Measurements from ENCODE around the gene SERF2. TPM values are rescaled to one million over a fixed set of nuclear protein-coding genes. Genes with fewer than 3 reads are reported as not detected.

Gene SERF2
- 100 to 1,000 TPM; 568 to 773 (median 657) TPM for polyA plus RNA-seq (ENCODE audit: insufficient read length in 4 of 4)

DNA sequence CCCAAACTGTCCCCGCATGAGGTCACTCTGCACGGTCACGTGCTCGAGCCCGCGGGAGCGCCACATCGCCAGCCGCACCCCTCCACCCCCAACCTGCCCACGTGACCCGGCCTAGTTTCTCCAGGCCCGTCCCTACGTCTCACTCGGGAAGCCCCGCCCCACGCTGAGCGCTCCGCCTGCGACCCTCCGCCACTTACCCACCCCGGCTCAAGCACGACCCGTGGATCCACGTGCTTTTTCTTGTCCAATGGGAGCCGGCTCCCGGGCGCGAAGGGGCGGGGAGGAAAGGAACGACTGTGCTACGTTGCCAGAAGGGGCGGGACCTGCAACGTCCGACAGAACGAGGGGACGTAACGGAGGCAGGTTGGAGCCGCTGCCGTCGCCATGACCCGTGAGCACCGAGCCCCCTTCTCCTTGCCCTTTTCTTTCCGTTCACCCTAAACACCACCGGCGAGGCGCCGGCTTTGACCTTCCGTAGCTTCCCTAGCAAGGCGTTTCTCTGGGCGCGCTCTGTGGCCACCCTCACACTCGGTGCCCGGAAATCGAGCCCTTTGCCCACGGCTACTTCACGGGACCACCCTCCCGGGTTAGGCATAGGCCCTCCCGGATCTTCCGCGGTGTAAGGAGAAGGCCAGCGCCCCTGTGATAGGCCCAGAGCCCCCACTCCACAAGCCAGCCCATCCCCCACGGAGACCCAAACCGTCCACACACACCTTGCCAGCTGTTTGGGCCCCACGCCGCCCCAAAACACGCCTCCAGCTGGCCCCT is at the start of gene SERF2:
Gene SERF2, plus strand, starts transcription at position 328 of the 768 bp plus-strand sequence. Its CDS starts 57 bp downstream, at position 385.
- DNase-seq (ENCODE audit: low read depth in 4 of 4, low spot score in 3 of 4) = peak; percentile 98 to 99 (median 98)

DNA sequence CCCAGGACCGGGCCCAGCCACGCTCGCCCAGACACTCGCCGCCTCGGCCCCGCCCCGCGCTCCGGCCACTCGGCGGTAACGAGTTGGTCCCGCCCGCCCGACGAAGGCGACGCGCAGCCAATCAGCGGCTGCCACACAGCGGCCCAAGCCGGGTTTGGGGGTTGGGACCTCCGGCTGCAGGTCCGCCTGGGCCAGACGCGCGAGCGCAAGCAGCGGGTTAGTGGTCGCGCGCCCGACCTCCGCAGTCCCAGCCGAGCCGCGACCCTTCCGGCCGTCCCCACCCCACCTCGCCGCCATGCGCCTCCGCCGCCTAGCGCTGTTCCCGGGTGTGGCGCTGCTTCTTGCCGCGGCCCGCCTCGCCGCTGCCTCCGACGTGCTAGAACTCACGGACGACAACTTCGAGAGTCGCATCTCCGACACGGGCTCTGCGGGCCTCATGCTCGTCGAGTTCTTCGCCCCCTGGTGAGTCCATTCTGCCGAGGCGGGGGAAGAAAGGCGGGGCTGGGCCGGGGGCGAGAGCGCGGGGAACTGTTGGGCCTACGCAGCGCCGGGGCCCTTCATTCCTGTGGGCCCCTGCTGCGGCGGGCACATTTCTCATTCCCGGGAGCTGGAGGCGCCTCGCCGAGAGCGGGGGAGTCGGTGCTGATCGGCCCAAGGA is 45.7 kb upstream of the SERF2 start, which contains the start of gene PDIA3:
Gene PDIA3, plus strand, starts transcription at position 194 of the 658 bp plus-strand sequence. Its CDS starts 102 bp downstream, at position 296.
- DNase-seq (ENCODE audit: low read depth in 4 of 4, low spot score in 3 of 4) = peak; percentile 77 to 84 (median 82)

DNA sequence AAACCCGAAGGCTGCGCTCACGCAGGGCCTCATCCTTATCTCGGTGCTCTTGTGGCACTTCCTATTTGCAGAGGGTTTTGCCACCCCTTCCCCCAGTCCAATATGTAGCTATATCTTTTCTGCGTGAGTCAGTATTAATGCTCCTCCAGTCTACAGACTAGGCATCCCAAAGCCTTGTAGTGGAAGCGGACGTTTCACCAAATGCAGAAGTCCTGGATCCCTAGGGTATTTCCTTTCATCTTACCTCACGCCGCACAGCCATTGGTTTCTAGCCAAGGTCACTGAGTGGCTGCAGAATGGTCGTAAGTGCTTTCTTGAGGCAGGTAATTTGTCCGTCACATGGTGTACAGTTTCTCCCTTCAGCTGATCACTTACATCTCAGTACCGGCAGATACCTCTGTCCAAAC is 45.2 kb upstream of the SERF2 start:
- DNase-seq (ENCODE audit: low read depth in 4 of 4, low spot score in 3 of 4) = peak in 3 of 4 donors; percentile 12 to 29 (median 18)

DNA sequence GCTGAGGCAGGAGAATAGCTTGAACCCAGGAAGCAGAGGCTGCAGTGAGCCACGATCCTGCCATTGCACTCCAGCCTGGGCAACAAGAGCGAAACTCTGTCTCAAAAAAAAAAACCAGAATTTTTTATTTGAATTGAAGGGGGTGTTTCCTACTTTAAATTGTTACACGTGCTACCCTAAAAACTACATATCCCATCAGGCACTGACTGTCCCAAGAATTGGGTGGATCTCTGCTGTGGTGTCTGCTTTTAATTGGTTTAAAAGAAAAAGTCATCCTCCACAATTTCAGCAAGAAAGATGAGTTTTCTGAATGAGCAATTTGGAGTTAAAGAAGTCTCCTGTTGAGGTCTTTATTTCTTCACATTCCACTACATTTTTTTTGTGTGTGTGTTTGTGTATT is 43.7 kb upstream of the SERF2 start:
- no peak for DNase-seq (ENCODE audit: low read depth in 4 of 4, low spot score in 3 of 4)

DNA sequence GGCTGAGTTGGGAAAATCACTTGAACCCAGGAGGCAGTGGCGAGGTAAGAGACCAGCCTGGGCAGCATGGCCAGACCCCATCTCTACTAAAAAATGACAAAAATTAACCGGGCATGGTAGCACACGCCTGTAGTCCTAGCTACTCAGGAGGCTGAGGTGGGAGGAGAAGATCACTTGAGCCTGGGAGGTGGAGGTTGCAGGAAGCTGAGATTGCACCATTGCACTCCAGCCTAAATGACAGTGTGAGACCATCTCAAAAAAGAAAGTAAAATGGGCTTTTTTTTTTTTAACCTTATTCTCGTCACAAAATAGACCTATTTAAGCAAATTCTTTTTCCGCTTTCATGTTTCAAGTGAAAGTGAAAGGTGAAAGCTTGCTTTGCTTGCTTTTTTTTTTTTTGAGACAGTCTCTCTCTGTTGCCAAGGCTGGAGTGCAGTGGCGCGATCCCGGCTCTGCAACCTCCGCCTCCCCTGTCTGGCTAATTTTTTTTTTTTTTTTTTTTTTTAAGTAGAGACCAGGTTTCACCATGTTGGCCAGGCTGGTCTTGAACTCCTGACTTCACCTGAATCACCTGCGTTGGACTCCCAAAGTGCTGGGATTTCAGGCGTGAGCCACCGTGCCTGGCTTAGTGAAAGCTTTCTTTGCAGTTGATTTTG is 42.3 kb upstream of the SERF2 start:
- no peak for DNase-seq (ENCODE audit: low read depth in 4 of 4, low spot score in 3 of 4)

DNA sequence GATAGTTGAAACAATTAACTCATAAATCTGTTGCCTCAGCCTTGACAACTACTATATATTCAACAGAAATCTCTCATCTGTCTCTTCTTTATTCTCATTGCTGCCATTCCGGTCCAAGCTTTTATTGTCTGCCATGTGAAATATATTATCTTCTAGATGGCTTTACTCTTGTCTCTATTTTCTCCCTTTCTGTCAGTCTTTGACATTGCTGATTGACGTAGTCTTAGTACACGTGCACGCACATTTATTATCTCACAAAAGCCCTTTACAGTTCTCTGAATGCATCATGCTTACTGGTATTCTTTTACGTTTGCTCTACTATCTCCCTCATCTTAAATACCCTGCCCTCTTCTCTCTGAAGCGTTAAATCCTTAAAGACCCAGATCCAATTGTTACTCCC is 40.2 kb upstream of the SERF2 start:
- DNase-seq (ENCODE audit: low read depth in 4 of 4, low spot score in 3 of 4) = no peak

DNA sequence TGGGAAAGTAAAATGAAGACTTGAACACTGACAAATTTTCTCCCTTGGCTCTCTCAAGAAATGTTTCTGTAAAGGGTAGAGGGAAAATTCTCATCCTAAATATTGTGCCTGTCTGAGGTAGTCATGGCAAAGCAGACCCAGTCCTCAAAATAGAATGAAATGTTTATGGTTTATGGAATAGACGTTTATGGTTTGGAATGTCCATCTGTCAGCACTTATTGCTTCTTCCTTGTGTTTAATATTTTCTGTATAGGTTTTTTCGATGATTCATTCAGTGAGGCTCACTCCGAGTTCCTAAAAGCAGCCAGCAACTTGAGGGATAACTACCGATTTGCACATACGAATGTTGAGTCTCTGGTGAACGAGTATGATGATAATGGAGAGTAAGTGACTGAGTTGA is 29.3 kb upstream of the SERF2 start:
- no peak for DNase-seq (ENCODE audit: low read depth in 4 of 4, low spot score in 3 of 4)

DNA sequence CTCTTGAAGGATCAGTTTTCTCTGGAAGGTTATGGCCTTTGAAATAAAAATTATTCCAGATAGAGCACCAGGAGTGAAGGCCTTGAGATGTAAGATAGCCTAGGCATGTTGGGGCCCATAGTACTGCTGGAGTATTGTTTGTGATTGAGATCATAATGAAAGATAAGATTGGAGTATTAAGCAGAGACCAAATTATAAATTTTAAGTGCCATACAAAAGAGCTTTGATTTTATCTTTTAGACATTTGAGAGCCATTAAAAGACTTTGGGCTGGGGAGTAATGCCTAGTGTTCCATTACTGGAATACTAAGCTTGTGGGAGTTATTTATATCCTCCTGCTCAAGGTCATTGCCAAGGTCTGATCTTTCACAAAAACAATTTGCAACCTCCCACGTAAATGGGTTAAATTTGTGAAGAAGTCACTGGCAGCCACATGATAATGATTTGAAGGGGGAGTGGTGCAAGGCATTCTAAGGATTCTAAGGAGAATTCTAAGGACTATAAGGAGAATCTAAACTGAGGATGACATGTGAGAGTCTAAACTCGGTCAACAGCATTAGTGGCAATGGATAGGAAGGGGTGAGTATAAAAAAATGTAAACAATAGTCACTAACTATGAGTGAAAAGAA is 28.2 kb upstream of the SERF2 start:
- DNase-seq (ENCODE audit: low read depth in 4 of 4, low spot score in 3 of 4) = no peak

DNA sequence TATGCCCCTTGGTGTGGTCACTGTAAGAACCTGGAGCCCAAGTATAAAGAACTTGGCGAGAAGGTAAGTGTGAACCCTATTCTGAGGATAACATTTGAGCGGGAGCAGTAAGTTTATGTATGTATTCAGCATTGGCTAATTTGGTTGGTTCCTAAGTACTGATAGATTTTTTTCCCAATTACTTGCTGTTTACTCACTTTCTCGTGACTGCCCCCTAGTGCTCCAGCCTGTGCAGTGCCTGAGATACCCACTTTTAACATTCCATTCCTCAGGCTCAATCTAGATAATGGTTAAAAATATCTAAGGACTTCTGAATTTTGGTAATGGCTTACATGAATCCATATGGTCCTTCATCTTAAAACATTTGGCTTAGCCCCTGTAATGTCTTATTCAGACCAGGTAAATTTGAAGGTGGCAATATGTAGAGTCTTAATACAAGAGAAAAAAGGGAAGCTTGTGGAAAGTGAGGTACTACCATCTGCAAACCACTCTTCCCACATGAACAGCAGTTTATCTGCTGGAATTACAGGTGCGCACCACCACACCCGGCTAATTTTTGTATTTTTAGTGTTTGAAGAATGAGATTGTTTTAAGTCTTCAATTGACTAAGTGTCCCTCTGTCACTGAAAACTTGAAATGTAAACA is 22.4 kb upstream of the SERF2 start:
- no peak for DNase-seq (ENCODE audit: low read depth in 4 of 4, low spot score in 3 of 4)

DNA sequence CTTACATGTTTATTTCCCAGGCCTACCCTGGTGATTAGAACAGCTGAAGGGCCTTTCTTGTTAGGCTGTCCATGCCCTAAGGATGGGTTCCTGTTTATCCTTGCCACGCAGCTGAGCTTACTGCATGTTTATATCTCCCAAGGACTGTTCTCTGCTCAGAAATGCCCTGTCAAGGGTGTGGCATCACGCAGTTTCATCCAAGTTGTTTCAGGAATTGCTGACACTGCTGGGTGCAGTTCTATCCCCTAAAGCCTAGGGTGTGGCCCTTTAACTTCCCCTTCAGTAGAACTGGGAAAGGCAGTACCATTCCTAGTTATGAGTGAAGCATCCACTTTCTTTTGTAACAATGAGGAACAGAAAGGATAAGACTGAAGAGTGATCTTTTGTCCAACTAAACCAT is 20.3 kb upstream of the SERF2 start:
- no peak for DNase-seq (ENCODE audit: low read depth in 4 of 4, low spot score in 3 of 4)

DNA sequence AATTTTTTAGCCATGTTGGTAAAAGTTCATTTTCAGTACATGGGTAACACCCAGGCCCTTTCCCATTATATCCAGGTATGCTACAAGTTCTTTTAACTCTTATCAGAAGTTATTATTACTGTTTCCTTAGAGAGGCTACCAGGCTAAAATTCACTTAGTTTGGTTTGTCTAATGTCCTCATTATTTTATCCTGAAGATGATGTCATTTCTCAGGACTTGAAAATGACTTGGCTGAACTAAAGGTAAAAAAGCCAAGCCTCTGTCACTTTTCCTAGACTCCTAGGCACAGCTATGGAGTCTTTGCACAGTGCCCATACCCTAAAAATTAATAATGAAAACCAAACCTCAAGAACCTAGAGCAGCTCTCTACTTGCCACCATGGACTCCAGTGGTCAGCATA is 19.5 kb upstream of the SERF2 start:
- DNase-seq (ENCODE audit: low read depth in 4 of 4, low spot score in 3 of 4) = no peak

DNA sequence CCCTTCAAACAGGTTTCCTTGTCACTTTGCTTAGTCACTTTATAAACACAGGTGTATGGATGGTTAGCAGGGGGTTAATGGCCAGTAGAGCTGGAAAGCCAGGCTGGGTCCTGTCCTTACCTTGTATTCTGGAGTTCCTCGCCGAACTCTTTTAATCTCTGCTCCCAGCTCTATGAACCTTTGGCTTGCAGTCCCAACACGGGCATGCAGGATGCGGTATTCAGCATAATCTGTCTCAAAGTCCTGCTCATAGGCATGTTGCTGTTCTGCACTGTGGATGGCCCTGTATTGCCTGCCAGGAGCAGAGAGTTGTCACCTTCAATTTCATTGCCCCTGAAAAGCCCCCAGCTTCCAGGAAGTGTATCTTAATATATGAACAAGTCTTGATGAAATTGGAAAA is 18.1 kb upstream of the SERF2 start:
- DNase-seq (ENCODE audit: low read depth in 4 of 4, low spot score in 3 of 4) = no peak

DNA sequence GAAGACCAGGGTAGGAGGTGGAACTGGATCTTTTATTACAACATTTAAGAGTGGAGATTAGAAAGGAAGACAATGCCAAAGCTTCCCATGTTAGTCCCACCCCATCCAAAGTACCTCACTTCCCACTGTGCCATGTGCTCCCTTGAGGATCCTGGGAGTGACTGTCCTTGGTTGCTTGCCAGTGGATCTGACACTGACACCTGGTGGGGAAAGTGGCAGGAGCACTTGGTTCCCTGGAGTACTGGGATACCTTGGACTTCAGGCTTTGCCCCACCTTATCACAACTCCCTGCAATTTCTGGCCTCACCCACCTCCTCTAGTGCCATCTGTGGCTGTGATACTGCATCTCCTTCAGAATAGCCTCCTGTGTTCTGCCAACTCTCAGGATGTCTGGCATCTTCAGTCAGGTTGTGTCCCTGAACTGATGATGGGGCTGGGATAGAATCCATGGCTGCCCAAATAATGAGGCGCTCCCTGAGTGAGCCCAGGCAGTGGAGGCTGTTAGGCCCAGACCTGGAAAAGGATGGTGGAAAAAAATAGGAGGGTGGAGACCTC is 16.6 kb upstream of the SERF2 start:
- no peak for DNase-seq (ENCODE audit: low read depth in 4 of 4, low spot score in 3 of 4)

DNA sequence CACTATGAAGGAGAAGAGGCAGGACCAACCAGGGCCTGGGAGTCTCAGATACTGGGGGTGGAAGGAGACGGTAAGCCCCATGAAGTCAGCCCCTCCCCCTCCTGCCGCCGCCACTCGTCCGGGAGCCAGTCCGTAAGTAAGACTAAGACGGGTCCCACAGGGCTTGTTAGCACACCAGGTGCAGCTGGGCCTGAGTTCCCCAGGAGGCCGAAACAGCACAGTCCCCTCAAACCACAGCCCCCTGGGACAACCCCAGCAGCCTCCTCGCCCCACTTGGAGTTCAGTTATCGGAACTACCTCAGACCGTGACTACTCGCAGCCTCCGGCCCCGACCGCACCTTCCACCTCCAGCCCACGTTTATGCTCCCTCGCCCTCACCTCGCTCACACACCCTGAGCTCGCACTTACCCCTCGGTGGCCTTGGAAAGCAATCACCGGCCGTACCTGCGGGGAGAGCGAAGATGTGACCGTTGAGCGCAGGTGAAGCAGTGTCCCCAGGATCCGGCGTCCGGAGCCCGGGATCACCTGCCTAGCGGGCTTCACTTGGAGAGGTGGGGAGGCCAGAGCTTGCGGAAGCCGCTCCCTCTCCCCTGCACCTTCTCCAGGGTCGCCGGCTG is 15.9 kb upstream of the SERF2 start:
- DNase-seq (ENCODE audit: low read depth in 4 of 4, low spot score in 3 of 4) = no peak

DNA sequence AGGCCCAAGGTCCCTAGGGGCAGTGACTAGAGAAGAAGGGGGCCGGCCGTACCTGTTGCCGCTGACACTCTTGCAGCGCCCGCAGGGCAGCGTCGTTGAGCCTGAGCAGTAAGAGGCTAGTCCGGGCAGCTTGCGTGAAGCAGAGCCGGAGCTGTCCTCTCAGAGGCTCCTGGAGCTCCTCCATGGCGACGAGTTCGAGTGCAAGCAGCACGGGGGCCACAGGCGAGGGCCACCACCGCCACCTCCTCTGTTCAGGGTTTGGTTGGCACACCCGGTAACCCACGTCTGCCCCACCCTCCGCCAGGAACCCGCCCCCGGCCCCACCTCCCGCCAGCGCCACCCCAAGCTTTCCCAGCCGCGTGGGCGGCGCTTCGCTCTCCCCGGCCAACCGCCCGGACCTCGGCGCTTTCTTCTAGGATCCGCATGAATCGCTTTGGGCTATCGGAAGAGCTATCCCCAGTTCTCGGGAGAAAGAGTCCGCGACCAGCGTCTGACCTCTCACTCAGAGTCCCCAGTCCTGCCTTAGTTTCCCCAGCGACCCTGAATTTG is 15.3 kb upstream of the SERF2 start, which contains the start of gene ELL3:
Gene ELL3, minus strand, starts transcription at position 249 of the 549 bp plus-strand sequence. Its CDS starts 65 bp downstream, at position 184.
- DNase-seq (ENCODE audit: low read depth in 4 of 4, low spot score in 3 of 4) = no peak

DNA sequence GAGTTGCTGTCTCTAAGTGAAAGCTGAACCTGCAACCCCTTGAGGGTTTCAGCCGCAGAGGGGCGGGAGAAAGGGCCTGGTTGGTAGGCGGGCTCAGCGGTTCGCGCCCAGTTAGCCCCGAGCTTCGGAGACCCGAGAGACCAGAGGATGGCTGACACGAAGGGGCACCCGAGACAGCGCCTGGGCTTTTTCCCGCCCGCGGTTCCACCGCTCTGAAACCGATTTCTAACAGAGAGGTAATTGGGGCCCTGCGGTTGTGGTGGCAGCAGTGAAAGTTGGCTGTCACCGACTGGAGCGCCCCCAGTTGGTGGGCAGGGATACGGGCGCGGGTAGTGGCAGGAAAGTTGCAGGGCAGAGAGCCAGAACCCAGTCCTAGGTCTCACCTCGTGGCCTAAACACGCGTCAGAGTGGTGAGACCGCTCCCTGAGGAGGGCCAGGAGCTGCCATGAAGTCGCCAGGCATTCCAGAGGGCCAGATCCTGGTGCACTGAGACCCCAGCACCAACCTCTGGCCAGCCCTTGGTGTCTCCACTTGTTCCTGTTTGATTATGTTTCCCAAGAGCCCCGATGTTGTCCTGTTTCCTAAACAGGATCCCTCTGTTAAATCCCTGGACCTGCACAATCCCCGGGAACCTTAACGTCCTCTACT is 14.7 kb upstream of the SERF2 start:
- no peak for DNase-seq (ENCODE audit: low read depth in 4 of 4, low spot score in 3 of 4)

DNA sequence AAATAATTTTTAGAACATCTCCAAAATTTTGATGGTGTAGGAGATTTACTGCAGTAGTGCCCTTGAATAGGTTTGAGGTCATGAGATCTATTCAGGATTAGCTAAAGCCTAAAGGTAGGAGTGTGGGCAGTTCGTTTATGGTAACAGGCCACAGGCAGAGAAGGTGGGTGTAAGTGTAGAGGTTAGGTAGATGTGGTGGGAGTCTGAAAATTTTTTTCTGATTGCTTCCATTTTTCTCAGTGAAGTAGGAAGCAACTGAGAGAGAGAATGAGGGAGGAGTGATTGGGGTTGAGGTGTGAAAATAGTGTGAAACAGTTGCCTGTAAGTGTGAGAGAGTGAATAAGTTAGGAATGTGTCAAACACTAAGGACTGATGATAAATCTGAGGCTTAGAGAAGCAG is 13.1 kb upstream of the SERF2 start:
- no peak for DNase-seq (ENCODE audit: low read depth in 4 of 4, low spot score in 3 of 4)

DNA sequence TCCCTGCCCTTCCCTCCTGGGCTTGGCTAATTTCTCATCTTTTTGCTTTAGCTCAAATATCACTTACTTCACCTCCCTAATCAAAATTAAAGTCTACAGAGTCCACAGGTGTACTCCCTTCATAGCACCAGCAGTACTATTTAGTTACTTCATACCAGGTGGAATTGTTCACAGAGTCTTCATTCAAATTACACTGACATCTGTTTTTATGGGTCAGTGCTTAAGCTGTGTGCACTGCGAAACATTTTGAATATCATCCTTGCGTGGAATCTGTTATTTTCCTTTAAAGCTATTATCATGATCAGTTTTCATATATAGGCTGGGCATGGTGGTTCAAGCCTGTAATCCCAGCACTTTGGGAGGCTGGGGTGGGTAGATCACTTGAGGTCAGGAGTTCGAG is 2.7 kb upstream of the SERF2 start:
- no peak for DNase-seq (ENCODE audit: low read depth in 4 of 4, low spot score in 3 of 4)

Data from left renal pelvis (tissue), 4 donors.